GM23248 (cell line): ENCODE measurements around the gene EFCAB5. TPM values are rescaled to one million over a fixed set of nuclear protein-coding genes. Genes with fewer than 3 reads are reported as not detected.
"Not testable (repeated sequence)": the region's sequence is repeated elsewhere in the genome, so short reads cannot be mapped to it uniquely, and the experiment has no call there.

Experiments used
- DNase-seq: peaks from one replicate; pipeline ENCODE4 v3.0.0-alpha.2; 2015
- H2AFZ ChIP-seq: fragments of 200-600 bp; sonication (generic); 2 replicates; pipeline ENCODE4 v1.6.1; 2016; ENCODE audit warnings: antibody characterized with exemption
- H3F3A ChIP-seq: fragments of 200-600 bp; sonication (generic); 2 replicates; pipeline ENCODE4 v1.6.1; 2016; ENCODE audit warnings: mild to moderate bottlenecking, antibody characterized with exemption, mixed run types; ENCODE audit not compliant: insufficient read depth
- H3K27ac ChIP-seq: fragments of 200-600 bp; sonication (generic); 2 replicates; pipeline ENCODE4 v1.5.1; 2016; ENCODE audit warnings: mild to moderate bottlenecking
- H3K27me3 ChIP-seq: fragments of 200-600 bp; sonication (generic); replicated peaks from 2 replicates; pipeline ENCODE4 v1.6.1; 2016; ENCODE audit warnings: mild to moderate bottlenecking; ENCODE audit not compliant: insufficient read depth
- H3K36me3 ChIP-seq: fragments of 200-600 bp; sonication (generic); 2 replicates; pipeline ENCODE4 v1.6.1; 2016; ENCODE audit warnings: low read depth, mild to moderate bottlenecking
- H3K4me1 ChIP-seq: fragments of 200-600 bp; sonication (generic); 2 replicates; pipeline ENCODE4 v1.6.1; 2016; ENCODE audit warnings: mild to moderate bottlenecking; ENCODE audit not compliant: insufficient read depth
- H3K4me2 ChIP-seq: fragments of 200-600 bp; sonication (generic); one replicate; pipeline ENCODE4 v1.6.1; 2016; ENCODE audit warnings: mild to moderate bottlenecking; ENCODE audit not compliant: unreplicated experiment
- H3K4me3 ChIP-seq: fragments of 200-600 bp; sonication (generic); 2 replicates; pipeline ENCODE4 v1.5.1; 2016; ENCODE audit warnings: mild to moderate bottlenecking
- H3K79me2 ChIP-seq: fragments of 200-600 bp; sonication (generic); 2 replicates; pipeline ENCODE4 v1.6.1; 2016; ENCODE audit warnings: mild to moderate bottlenecking; ENCODE audit not compliant: insufficient read depth
- H3K9ac ChIP-seq: fragments of 200-600 bp; sonication (generic); 2 replicates; pipeline ENCODE4 v1.6.1; 2016; ENCODE audit warnings: mild to moderate bottlenecking
- H3K9me2 ChIP-seq: fragments of 200-600 bp; sonication (generic); 2 replicates; pipeline ENCODE4 v1.6.1; 2016; ENCODE audit warnings: mixed run types, mild to moderate bottlenecking, moderate library complexity; ENCODE audit not compliant: insufficient read depth
- H3K9me3 ChIP-seq: fragments of 200-600 bp; sonication (generic); one replicate; pipeline ENCODE4 v1.6.1; 2017; ENCODE audit warnings: low read depth
- H4K20me1 ChIP-seq: fragments of 200-600 bp; sonication (generic); 2 replicates; pipeline ENCODE4 v1.6.0; 2016; ENCODE audit not compliant: insufficient read depth
- EZH2 ChIP-seq: fragments of 200-600 bp; sonication (generic); IDR thresholded peaks from 2 replicates; pipeline ENCODE4 v1.6.1; 2018; ENCODE audit warnings: antibody characterized with exemption, mild to moderate bottlenecking; ENCODE audit not compliant: insufficient read depth, poor library complexity, severe bottlenecking
- EZH2phosphoT487 ChIP-seq: fragments of 200-600 bp; sonication (generic); IDR thresholded peaks from 2 replicates; pipeline ENCODE4 v1.6.1; 2018; ENCODE audit warnings: antibody characterized with exemption, moderate library complexity, mild to moderate bottlenecking, low read depth; ENCODE audit not compliant: insufficient read depth
- WGBS, 2 experiments: methylation state at CpG; one replicate each; pipeline ENCODE4 v1.1.6; 2015 to 2017; ENCODE audit warnings: low lambda C conversion rate in 2 of 2, low coverage in 1 of 2; ENCODE audit errors: missing lambda C conversion rate in 2 of 2; 5-methylcytosine and 5-hydroxymethylcytosine counted together
- in situ Hi-C: fragments of 300-500 bp; cut with MboI; formaldehyde crosslinking; loops from 2 replicates; pipeline ENCODE4 v1.15.0; 2020
- polyA plus RNA-seq: library from polyadenylated mRNA; unstranded; fragments of >200 nt; fragmentation: Nextera tagmentation; extraction: Ambion mirVana; gene quantifications from 2 replicates; pipeline ENCODE4 v1.2.1, GENCODE V29; 2016
- total RNA-seq: library from RNA; depleted of rRNA; stranded (reverse); fragments of >200 nt; shearing (Covaris generic); gene quantifications from 2 replicates; pipeline ENCODE4 v1.2.3, GENCODE V29; 2014

EFCAB5 gene
- total and polyA plus RNA-seq, 2 experiments from 2014 or later: 0.41 TPM; not detected in 1

DNA sequence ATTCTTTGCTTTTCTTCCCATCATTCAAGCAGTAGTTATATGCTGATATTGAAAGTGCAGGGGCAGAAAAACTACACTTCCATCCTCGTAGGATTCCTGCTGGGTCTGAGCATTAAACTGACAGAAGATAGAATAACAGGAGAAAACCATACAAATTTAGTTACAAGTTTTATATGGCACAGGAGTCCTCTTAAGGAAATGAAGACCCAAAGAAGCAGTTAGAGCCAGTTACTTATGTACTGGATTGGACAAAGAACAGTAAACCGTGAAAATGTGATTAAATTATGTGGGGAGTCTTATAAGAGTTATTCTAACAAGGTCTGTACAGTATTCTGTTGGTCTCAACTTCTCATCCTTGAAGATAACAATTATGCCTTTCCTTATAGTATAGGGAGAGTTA, 93.9 kb downstream of the EFCAB5 start:
- no peak overlapping the region for H3K27ac ChIP-seq
- no peak overlapping the region for H3K4me3 ChIP-seq
- no peak for DNase-seq
- TF ChIP-seq EZH2: no peak
- TF ChIP-seq EZH2phosphoT487: no peak
- H3F3A ChIP-seq: no peaks in the 10 kb centered on the region
- no peaks in the 10 kb centered on the region for H3K36me3 ChIP-seq
- no peaks in the 10 kb centered on the region for H3K9me2 ChIP-seq
- no peaks in the 10 kb centered on the region for H3K9me3 ChIP-seq
- no peaks in the 10 kb centered on the region for H3K4me1 ChIP-seq
- no peak overlapping the region for H2AFZ ChIP-seq
- no peak overlapping the region for H3K9ac ChIP-seq
- no peaks in the 10 kb centered on the region for H3K79me2 ChIP-seq
- H3K4me2 ChIP-seq: no peak overlapping the region
- in situ Hi-C loops: loop anchor here (10.0 kb wide), 1 partner anchor 49 kb away; no protein-coding TSS in a partner anchor
- no peaks in the 10 kb centered on the region for H4K20me1 ChIP-seq
- 63 to 64% methylated on average over 2 of the region's 2 CpGs for WGBS, 2 experiments
- H3K27me3 ChIP-seq: no peaks in the 10 kb centered on the region

GRCh38 chr17:30040719-30041518, 99.5 kb downstream of the EFCAB5 start:
- H2AFZ ChIP-seq: peak overlapping the region; percentile 49
- H3K27ac ChIP-seq, H3K4me3 ChIP-seq, H3K4me2 ChIP-seq, H3K79me2 ChIP-seq, H3K9me3 ChIP-seq, H3K27me3 ChIP-seq, in situ Hi-C loops, H3K36me3 ChIP-seq, H4K20me1 ChIP-seq, H3K9me2 ChIP-seq, H3K9ac ChIP-seq, H3F3A ChIP-seq, H3K4me1 ChIP-seq: not testable (repeated sequence)
- DNase-seq: peak; percentile 6
- WGBS, 2 experiments: 60 to 73% methylated on average over 5 of the region's 5 CpGs

- TF ChIP-seq EZH2phosphoT487: no peak
- H3K9me2 ChIP-seq: no peaks in the 10 kb centered on the region
- in situ Hi-C loops: no loop called here
- H3K4me1 ChIP-seq: no peaks in the 10 kb centered on the region
- H4K20me1 ChIP-seq: no peaks in the 10 kb centered on the region
- H3K27me3 ChIP-seq: 0 out of 2 replicates have a peak, but pooled peaks cover 1% of the 10 kb centered on the region
- no peak overlapping the region for H3K27ac ChIP-seq
- H3K79me2 ChIP-seq: no peaks in the 10 kb centered on the region
- H2AFZ ChIP-seq: no peak overlapping the region
- H3F3A ChIP-seq: no peaks in the 10 kb centered on the region
- no peak overlapping the region for H3K4me3 ChIP-seq
- no peak for DNase-seq
- no peak overlapping the region for H3K9ac ChIP-seq
- H3K36me3 ChIP-seq: no peaks in the 10 kb centered on the region
- no peak overlapping the region for H3K4me2 ChIP-seq
- H3K9me3 ChIP-seq: no peaks in the 10 kb centered on the region
Observed at GRCh38 chr17:30041551-30041950, 100.1 kb downstream of the EFCAB5 start.

GRCh38 chr17:30062372-30062771, 120.9 kb downstream of the EFCAB5 start:
- Histone ChIP-seq H3K9me2 (no peaks in the 10 kb centered on the region), H3F3A (no peaks in the 10 kb centered on the region), H4K20me1 (no peaks in the 10 kb centered on the region), H3K9me3 (peaks cover 8% of the 10 kb centered on the region), H3K79me2 (no peaks in the 10 kb centered on the region), H3K4me2 (no peak overlapping the region), H3K9ac (no peak overlapping the region), H3K4me1 (no peaks in the 10 kb centered on the region), H3K4me3 (no peak overlapping the region), H3K36me3 (no peaks in the 10 kb centered on the region), H3K27ac (no peak overlapping the region), H2AFZ (no peak overlapping the region), H3K27me3 (no peaks in the 10 kb centered on the region; the same call in 1 of the 2 replicates)
- DNase-seq: no peak
- WGBS, 2 experiments: 37 to 45% methylated on average over 4 of the region's 4 CpGs
- no peak for TF ChIP-seq EZH2phosphoT487
- no peak for TF ChIP-seq EZH2
- in situ Hi-C loops: no loop called here

DNA sequence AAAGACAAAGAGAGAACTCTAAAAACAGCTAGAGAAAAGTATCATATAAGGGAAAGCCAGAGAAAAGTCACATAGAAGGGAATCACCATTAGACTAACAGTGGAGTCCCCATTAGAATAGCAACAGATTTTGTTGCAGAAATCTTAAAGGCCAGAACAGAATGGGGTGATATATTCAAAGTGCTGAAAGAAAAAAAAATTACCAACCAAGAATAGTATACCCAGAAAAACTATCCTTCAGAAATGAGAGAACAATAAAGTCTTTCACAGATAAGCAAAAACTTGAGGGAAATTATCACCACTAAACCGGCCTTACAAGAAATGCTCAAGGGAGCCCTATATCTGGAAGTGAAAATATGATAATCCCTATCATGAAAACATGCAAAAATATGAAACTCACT, 123.3 kb downstream of the EFCAB5 start:
- Histone ChIP-seq H4K20me1 (no peaks in the 10 kb centered on the region), H3F3A (no peaks in the 10 kb centered on the region)
- WGBS, 2 experiments: 59 to 60% methylated on average over 1 of the region's 1 CpG

More for the DNA sequence above, 123.3 kb downstream of the EFCAB5 start:
- in situ Hi-C loops: no loop called here
- DNase-seq: no peak
- H3K36me3 ChIP-seq: no peaks in the 10 kb centered on the region
- H3K4me1 ChIP-seq: no peaks in the 10 kb centered on the region
- no peaks in the 10 kb centered on the region for H3K9me2 ChIP-seq
- H3K4me2 ChIP-seq: no peak overlapping the region
- H3K79me2 ChIP-seq: no peaks in the 10 kb centered on the region
- H3K9ac ChIP-seq: no peak overlapping the region
- TF ChIP-seq EZH2phosphoT487 (no peak), EZH2 (no peak)
- H3K27me3 ChIP-seq: no peaks in the 10 kb centered on the region; the same call in 1 of the 2 replicates
- H3K27ac ChIP-seq: no peak overlapping the region
- H2AFZ ChIP-seq: no peak overlapping the region
- peaks cover 8% of the 10 kb centered on the region for H3K9me3 ChIP-seq
- no peak overlapping the region for H3K4me3 ChIP-seq
